GM23338 (cell line): ENCODE measurements around the gene MTA3. TPM values are rescaled to one million over a fixed set of nuclear protein-coding genes. Genes with fewer than 3 reads are reported as not detected.

ENCODE experiments used
- ATAC-seq: fragments of 200-7000 bp; cut with Tn5 transposase; 3 replicates; pipeline ENCODE4 v1.9.1; 2020
- DNase-seq: peaks from one replicate; pipeline ENCODE4 v3.0.0-alpha.2; 2015; ENCODE audit warnings: low spot score
- H2AFZ ChIP-seq: fragments of 200-600 bp; sonication (generic); 2 replicates; pipeline ENCODE4 v1.8.0; 2016; ENCODE audit warnings: antibody characterized with exemption, mild to moderate bottlenecking, moderate library complexity
- H3F3A ChIP-seq: fragments of 200-600 bp; sonication (generic); replicated peaks from 2 replicates; pipeline ENCODE4 v1.8.0; 2017; ENCODE audit warnings: antibody characterized with exemption, mixed run types, low read depth
- H3K27ac ChIP-seq: fragments of 200-600 bp; sonication (generic); 2 replicates; pipeline ENCODE4 v1.6.1; 2016; ENCODE audit warnings: low read depth
- H3K27me3 ChIP-seq: fragments of 200-600 bp; sonication (generic); 2 replicates; pipeline ENCODE4 v1.8.0; 2016; ENCODE audit warnings: mild to moderate bottlenecking, mixed run types, moderate library complexity; ENCODE audit not compliant: insufficient read depth
- H3K36me3 ChIP-seq: fragments of 200-600 bp; sonication (generic); 2 replicates; pipeline ENCODE4 v1.8.0; 2016; ENCODE audit warnings: mild to moderate bottlenecking; ENCODE audit not compliant: insufficient read depth
- H3K4me1 ChIP-seq: fragments of 200-600 bp; sonication (generic); 2 replicates; pipeline ENCODE4 v1.8.0; 2016; ENCODE audit warnings: mild to moderate bottlenecking, moderate library complexity; ENCODE audit not compliant: insufficient read depth
- H3K4me2 ChIP-seq: fragments of 200-600 bp; sonication (generic); 2 replicates; pipeline ENCODE4 v1.7.1; 2017; ENCODE audit warnings: mixed run types
- H3K4me3 ChIP-seq: fragments of 200-600 bp; sonication (generic); 2 replicates; pipeline ENCODE4 v1.6.1; 2016; ENCODE audit warnings: mixed run types
- H3K79me2 ChIP-seq: fragments of 200-600 bp; sonication (generic); replicated peaks from 2 replicates; pipeline ENCODE4 v1.8.0; 2017; ENCODE audit warnings: mild to moderate bottlenecking; ENCODE audit not compliant: insufficient read depth
- H3K9me2 ChIP-seq: fragments of 200-600 bp; sonication (generic); 2 replicates; pipeline ENCODE4 v1.8.0; 2017; ENCODE audit not compliant: insufficient read depth
- H4K20me1 ChIP-seq: fragments of 200-600 bp; sonication (generic); replicated peaks from 2 replicates; pipeline ENCODE4 v1.8.0; 2017; ENCODE audit warnings: mild to moderate bottlenecking; ENCODE audit not compliant: insufficient read depth
- H3K27ac Mint-ChIP-seq: 2 replicates; pipeline ENCODE4 v1.8.0; 2020; ENCODE audit warnings: inconsistent platforms, mild to moderate bottlenecking, moderate library complexity, mixed read lengths
- H3K27me3 Mint-ChIP-seq: 3 replicates; pipeline ENCODE4 v1.8.0; 2022; ENCODE audit warnings: low read depth, mild to moderate bottlenecking, moderate library complexity, mixed read lengths, inconsistent platforms; ENCODE audit not compliant: insufficient read depth, poor library complexity
- H3K36me3 Mint-ChIP-seq: 3 replicates; pipeline ENCODE4 v1.8.0; 2021; ENCODE audit warnings: low read depth, mild to moderate bottlenecking, inconsistent platforms, moderate library complexity, mixed read lengths
- H3K4me1 Mint-ChIP-seq: 3 replicates; pipeline ENCODE4 v1.8.0; 2020; ENCODE audit warnings: mild to moderate bottlenecking, inconsistent platforms, mixed read lengths
- H3K4me3 Mint-ChIP-seq: 3 replicates; pipeline ENCODE4 v1.8.0; 2021; ENCODE audit warnings: moderate library complexity, mild to moderate bottlenecking, inconsistent platforms, mixed read lengths
- H3K9me3 Mint-ChIP-seq: 3 replicates; pipeline ENCODE4 v1.8.0; 2020; ENCODE audit warnings: moderate library complexity, mild to moderate bottlenecking, inconsistent platforms, mixed read lengths
- CREB1 ChIP-seq: fragments of 250-450 bp; sonication (Bioruptor Pico); IDR thresholded peaks from 2 replicates; pipeline ENCODE4 v1.5.0; 2020; ENCODE audit warnings: low read depth, mild to moderate bottlenecking, moderate library complexity
- CTCF ChIP-seq, 2 experiments: fragments of 200-600 bp in 1 of 2; sonication (generic) in 1 of 2; conservative IDR thresholded peaks; 2 replicates each; pipeline versions ENCODE4 v1.5.1 to v1.6.1; 2016 to 2017; ENCODE audit warnings: antibody characterized with exemption in 2 of 2, low read depth in 2 of 2, mild to moderate bottlenecking in 2 of 2, moderate library complexity in 1 of 2
- POLR2AphosphoS5 ChIP-seq: IDR thresholded peaks from 2 replicates; pipeline ENCODE4 v1.6.1; 2016; ENCODE audit warnings: antibody characterized with exemption, low read depth
- ZNF114 ChIP-seq: fragments of 250-450 bp; sonication (Bioruptor Pico); IDR thresholded peaks from 2 replicates; pipeline ENCODE4 v1.5.0; 2020; ENCODE audit warnings: mild to moderate bottlenecking, moderate library complexity
- ZNF462 ChIP-seq: fragments of 250-450 bp; sonication (Bioruptor Pico); IDR thresholded peaks from 2 replicates; pipeline ENCODE4 v1.5.0; 2020; ENCODE audit warnings: mild to moderate bottlenecking, moderate library complexity
- polyA plus RNA-seq: library from polyadenylated mRNA; unstranded; fragments of >200 nt; fragmentation: Nextera tagmentation; extraction: Ambion mirVana; gene quantifications from 2 replicates; pipeline ENCODE4 v1.2.1, GENCODE V29; 2016
- total RNA-seq: library from RNA; depleted of rRNA; stranded (reverse); fragments of >200 nt; shearing (Covaris generic); gene quantifications from 2 replicates; pipeline ENCODE4 v1.2.3, GENCODE V29; 2014

MTA3 gene
- total and polyA plus RNA-seq, 2 experiments from 2014 or later: 162 to 208 TPM

GRCh38 chr2:42585779-42586178, 17.3 kb downstream of the MTA3 start:
- H3K27ac Mint-ChIP-seq: no peak overlapping the region
- Histone ChIP-seq H3F3A (no peaks in the 10 kb centered on the region), H3K4me1 (no peaks in the 10 kb centered on the region), H3K27ac (peak overlapping the region; percentile 27; the same call in 1 of the 2 replicates), H3K4me3 (no peak overlapping the region), H3K27me3 (no peaks in the 10 kb centered on the region), H3K79me2 (peaks cover 100% of the 10 kb centered on the region), H3K36me3 (peaks cover 33% of the 10 kb centered on the region), H3K9me2 (no peaks in the 10 kb centered on the region), H2AFZ (no peak overlapping the region), H3K4me2 (no peak overlapping the region), H4K20me1 (peaks cover 59% of the 10 kb centered on the region)
- peaks cover 72% of the 10 kb centered on the region for H3K36me3 Mint-ChIP-seq
- no peak overlapping the region for H3K4me3 Mint-ChIP-seq
- no peaks in the 10 kb centered on the region for H3K9me3 Mint-ChIP-seq
- no peak for TF ChIP-seq CTCF (conservative IDR thresholded peaks at IDR 0.05; ENCODE audit: low read depth in 2 of 2)
- no peak for TF ChIP-seq ZNF114
- no peak for TF ChIP-seq CREB1 (CRISPR knock-in tag)
- TF ChIP-seq POLR2AphosphoS5: no peak
- TF ChIP-seq ZNF462 (CRISPR knock-in tag): no peak
- H3K4me1 Mint-ChIP-seq: peaks cover 14% of the 10 kb centered on the region
- no peak for DNase-seq
- no peak for ATAC-seq
- H3K27me3 Mint-ChIP-seq: peaks cover 4% of the 10 kb centered on the region
